ENCODE measurements around the gene F7. TPM values are rescaled to one million over a fixed set of nuclear protein-coding genes. Genes with fewer than 3 reads are reported as not detected.

The F7 gene
- total and polyA plus RNA-seq, 2 donors (not counting 1 experiment from before 2014, with no cell fraction given) = not detected

DNA sequence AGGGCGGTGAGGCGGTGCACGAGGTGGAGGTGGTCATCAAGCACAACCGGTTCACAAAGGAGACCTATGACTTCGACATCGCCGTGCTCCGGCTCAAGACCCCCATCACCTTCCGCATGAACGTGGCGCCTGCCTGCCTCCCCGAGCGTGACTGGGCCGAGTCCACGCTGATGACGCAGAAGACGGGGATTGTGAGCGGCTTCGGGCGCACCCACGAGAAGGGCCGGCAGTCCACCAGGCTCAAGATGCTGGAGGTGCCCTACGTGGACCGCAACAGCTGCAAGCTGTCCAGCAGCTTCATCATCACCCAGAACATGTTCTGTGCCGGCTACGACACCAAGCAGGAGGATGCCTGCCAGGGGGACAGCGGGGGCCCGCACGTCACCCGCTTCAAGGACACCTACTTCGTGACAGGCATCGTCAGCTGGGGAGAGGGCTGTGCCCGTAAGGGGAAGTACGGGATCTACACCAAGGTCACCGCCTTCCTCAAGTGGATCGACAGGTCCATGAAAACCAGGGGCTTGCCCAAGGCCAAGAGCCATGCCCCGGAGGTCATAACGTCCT lies 43.4 kb downstream of the F7 start:
- no peak for DNase-seq (ENCODE audit: low read depth in 2 of 2)
- no peaks in the 10 kb centered on the region for H4K20me1 ChIP-seq (ENCODE audit: control insufficient read depth, extremely low read depth, insufficient read depth, low read length)
- H3K9ac ChIP-seq (ENCODE audit: insufficient read depth, low read length) = no peak overlapping the region
- no peaks in the 10 kb centered on the region for H3K36me3 ChIP-seq (ENCODE audit: control insufficient read depth, insufficient read depth, low read length)
- H3K4me3 ChIP-seq (replicated peaks in 1 of 4; ENCODE audit: control extremely low read depth in 1 of 4, insufficient read depth in 1 of 4, low read depth in 3 of 4, low read length in 4 of 4) = no peak overlapping the region
- H2AFZ ChIP-seq (ENCODE audit: low read length) = no peak overlapping the region
- TF ChIP-seq, protein P1, sequence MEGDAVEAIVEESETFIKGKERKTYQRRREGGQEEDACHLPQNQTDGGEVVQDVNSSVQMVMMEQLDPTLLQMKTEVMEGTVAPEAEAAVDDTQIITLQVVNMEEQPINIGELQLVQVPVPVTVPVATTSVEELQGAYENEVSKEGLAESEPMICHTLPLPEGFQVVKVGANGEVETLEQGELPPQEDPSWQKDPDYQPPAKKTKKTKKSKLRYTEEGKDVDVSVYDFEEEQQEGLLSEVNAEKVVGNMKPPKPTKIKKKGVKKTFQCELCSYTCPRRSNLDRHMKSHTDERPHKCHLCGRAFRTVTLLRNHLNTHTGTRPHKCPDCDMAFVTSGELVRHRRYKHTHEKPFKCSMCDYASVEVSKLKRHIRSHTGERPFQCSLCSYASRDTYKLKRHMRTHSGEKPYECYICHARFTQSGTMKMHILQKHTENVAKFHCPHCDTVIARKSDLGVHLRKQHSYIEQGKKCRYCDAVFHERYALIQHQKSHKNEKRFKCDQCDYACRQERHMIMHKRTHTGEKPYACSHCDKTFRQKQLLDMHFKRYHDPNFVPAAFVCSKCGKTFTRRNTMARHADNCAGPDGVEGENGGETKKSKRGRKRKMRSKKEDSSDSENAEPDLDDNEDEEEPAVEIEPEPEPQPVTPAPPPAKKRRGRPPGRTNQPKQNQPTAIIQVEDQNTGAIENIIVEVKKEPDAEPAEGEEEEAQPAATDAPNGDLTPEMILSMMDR (conservative IDR thresholded peaks at IDR 0.05 in 1 of 2, IDR thresholded peaks at IDR 0.05 in 1 of 2; ENCODE audit: low read depth in 1 of 2, low read length in 2 of 2) = no peak
- TF ChIP-seq EZH2 (IDR thresholded peaks at IDR 0.05; ENCODE audit: low read length, missing control alignments) = no peak
- H3K79me2 ChIP-seq (ENCODE audit: control insufficient read depth, insufficient read depth, low read length) = no peaks in the 10 kb centered on the region
- no peaks in the 10 kb centered on the region for H3K27me3 ChIP-seq (ENCODE audit: control insufficient read depth, insufficient read depth, low read length)
- H3K4me2 ChIP-seq (ENCODE audit: extremely low read depth, insufficient read depth, low read length) = no peak overlapping the region
- no peak overlapping the region for H3K27ac ChIP-seq (ENCODE audit: insufficient read depth, low read length)
- H3K9me3 ChIP-seq (ENCODE audit: control insufficient read depth, insufficient read depth, low read depth, low read length) = no peaks in the 10 kb centered on the region
- peaks cover 12% of the 10 kb centered on the region for H3K4me1 ChIP-seq (ENCODE audit: control insufficient read depth, extremely low read depth, insufficient read depth, low read length)

DNA sequence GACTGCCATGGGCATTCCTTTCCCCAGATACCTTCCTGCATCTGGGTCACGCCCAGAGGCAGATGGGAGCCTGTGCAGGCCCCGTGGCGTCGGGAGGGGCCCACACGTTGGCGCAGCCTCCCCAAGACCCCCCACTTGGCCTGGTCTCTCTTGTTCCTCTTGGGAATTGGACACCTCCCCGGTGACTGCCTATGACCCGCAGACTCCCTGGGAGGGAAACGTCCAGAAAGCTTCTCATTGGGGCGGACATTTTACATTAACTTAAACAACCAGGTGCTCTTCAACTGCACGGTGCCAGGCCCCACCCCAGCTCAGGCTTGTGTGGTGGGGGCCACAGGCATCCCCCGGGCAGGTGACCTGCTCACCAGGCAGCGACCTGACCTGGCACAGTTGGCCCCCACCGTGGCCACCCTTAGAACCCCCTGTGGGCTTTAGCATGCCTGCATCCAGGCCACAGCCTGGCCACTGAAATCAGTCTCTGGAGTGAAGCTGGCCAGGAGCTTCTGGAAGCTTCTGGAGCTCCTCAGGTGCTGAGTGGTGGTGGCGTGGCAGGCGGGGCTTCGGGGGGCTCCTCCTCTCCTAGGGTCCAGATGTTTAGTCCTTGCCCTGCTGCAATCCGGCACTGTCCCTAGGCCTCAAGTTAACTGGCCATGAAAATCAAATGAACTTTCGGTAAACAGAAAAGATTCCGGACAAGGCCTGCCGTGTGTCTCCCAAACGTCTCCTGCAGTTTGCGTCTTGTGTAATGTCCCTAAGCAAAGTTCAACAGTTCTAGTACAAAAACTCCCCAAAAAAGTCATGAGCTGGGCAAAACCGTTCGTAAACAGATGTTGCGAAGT lies 44.3 kb downstream of the F7 start:
- no peak overlapping the region for H3K4me2 ChIP-seq (ENCODE audit: extremely low read depth, insufficient read depth, low read length)
- peaks cover 14% of the 10 kb centered on the region for H3K4me1 ChIP-seq (ENCODE audit: control insufficient read depth, extremely low read depth, insufficient read depth, low read length)
- no peaks in the 10 kb centered on the region for H3K79me2 ChIP-seq (ENCODE audit: control insufficient read depth, insufficient read depth, low read length)
- H3K27me3 ChIP-seq (ENCODE audit: control insufficient read depth, insufficient read depth, low read length) = no peaks in the 10 kb centered on the region
- no peaks in the 10 kb centered on the region for H3K9me3 ChIP-seq (ENCODE audit: control insufficient read depth, insufficient read depth, low read depth, low read length)
- no peak for TF ChIP-seq EZH2 (IDR thresholded peaks at IDR 0.05; ENCODE audit: low read length, missing control alignments)
- TF ChIP-seq, protein P1 (conservative IDR thresholded peaks at IDR 0.05 in 1 of 2, IDR thresholded peaks at IDR 0.05 in 1 of 2; ENCODE audit: low read depth in 1 of 2, low read length in 2 of 2) = no peak
- no peak overlapping the region for H2AFZ ChIP-seq (ENCODE audit: low read length)
- no peak overlapping the region for H3K4me3 ChIP-seq (replicated peaks in 1 of 4; ENCODE audit: control extremely low read depth in 1 of 4, insufficient read depth in 1 of 4, low read depth in 3 of 4, low read length in 4 of 4)
- no peaks in the 10 kb centered on the region for H3K36me3 ChIP-seq (ENCODE audit: control insufficient read depth, insufficient read depth, low read length)
- no peaks in the 10 kb centered on the region for H4K20me1 ChIP-seq (ENCODE audit: control insufficient read depth, extremely low read depth, insufficient read depth, low read length)
- H3K27ac ChIP-seq (ENCODE audit: insufficient read depth, low read length) = no peak overlapping the region
- H3K9ac ChIP-seq (ENCODE audit: insufficient read depth, low read length) = no peak overlapping the region
- DNase-seq (ENCODE audit: low read depth in 2 of 2) = no peak

DNA sequence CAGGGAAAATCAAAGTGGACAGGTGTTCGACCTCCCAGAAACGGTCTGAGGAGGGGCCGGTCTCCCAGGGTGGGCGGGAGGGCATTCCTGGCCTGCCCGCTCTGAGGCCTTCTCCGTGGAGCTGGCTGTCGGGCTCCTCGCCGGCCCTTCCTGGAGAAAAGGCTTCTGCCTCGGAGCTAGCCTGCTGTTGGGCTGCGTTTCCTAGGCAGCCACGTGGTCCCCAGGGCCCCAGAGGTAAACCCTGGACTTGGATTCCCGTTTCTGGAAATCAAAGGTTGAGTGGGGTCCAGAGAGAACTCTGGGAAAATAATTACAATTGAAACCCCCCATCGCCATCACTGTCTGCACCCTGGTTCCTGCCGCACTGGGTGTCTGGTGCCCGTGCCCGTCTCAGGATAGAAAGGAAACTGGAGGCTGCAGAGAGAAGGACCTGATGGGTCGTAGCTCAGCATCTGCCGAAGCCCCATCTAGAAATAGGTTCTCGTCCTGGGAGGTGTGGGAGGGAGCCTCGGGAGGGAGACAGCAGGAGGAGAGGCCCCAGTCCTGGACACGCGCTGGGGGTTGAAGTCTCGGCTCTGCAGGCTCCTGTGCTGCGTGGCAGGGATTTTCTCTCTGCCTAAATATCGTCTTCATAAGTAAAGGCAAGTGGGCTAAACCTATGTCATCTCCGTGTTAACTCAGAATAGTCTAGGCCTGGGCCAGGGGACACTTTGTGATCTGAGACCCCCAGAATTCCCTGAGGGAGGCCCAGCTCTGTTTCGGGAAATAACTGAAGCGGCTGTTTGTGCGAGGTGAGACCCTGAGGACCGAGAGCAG lies 45.2 kb downstream of the F7 start:
- Histone ChIP-seq H3K79me2 (ENCODE audit: control insufficient read depth, insufficient read depth, low read length) (no peaks in the 10 kb centered on the region), H3K9me3 (ENCODE audit: control insufficient read depth, insufficient read depth, low read depth, low read length) (no peaks in the 10 kb centered on the region), H3K27ac (ENCODE audit: insufficient read depth, low read length) (no peak overlapping the region), H3K36me3 (ENCODE audit: control insufficient read depth, insufficient read depth, low read length) (no peaks in the 10 kb centered on the region), H3K4me2 (ENCODE audit: extremely low read depth, insufficient read depth, low read length) (no peak overlapping the region), H3K4me3 (replicated peaks in 1 of 4; ENCODE audit: control extremely low read depth in 1 of 4, insufficient read depth in 1 of 4, low read depth in 3 of 4, low read length in 4 of 4) (no peak overlapping the region), H4K20me1 (ENCODE audit: control insufficient read depth, extremely low read depth, insufficient read depth, low read length) (no peaks in the 10 kb centered on the region), H2AFZ (ENCODE audit: low read length) (no peak overlapping the region), H3K27me3 (ENCODE audit: control insufficient read depth, insufficient read depth, low read length) (no peaks in the 10 kb centered on the region), H3K4me1 (ENCODE audit: control insufficient read depth, extremely low read depth, insufficient read depth, low read length) (peaks cover 14% of the 10 kb centered on the region), H3K9ac (ENCODE audit: insufficient read depth, low read length) (no peak overlapping the region)
- TF ChIP-seq EZH2 (IDR thresholded peaks at IDR 0.05; ENCODE audit: low read length, missing control alignments) = no peak
- TF ChIP-seq, protein P1 (conservative IDR thresholded peaks at IDR 0.05 in 1 of 2, IDR thresholded peaks at IDR 0.05 in 1 of 2; ENCODE audit: low read depth in 1 of 2, low read length in 2 of 2) = no peak
- no peak for DNase-seq (ENCODE audit: low read depth in 2 of 2)

Data from fibroblast of lung (primary cell).